Measurements from ENCODE around the gene GALNT17.
"Not testable (repeated sequence)": the region's sequence is repeated elsewhere in the genome, so short reads cannot be mapped to it uniquely, and the experiment has no call there.

The GALNT17 gene

GRCh38 chr7:71165708-71166107, 33.8 kb downstream of the GALNT17 start:
- no peak for DNase-seq (ENCODE audit: low read depth in 2 of 3, low spot score in 1 of 3)

- DNase-seq (ENCODE audit: low read depth in 2 of 3, low spot score in 1 of 3) = no peak
Observed at GRCh38 chr7:71171476-71171875, 39.5 kb downstream of the GALNT17 start.

- no peak for DNase-seq (ENCODE audit: low read depth in 2 of 3, low spot score in 1 of 3)
Observed at GRCh38 chr7:71173955-71174354, 42.0 kb downstream of the GALNT17 start.

GRCh38 chr7:71182438-71182935, 50.5 kb downstream of the GALNT17 start:
- DNase-seq (ENCODE audit: low read depth in 2 of 3, low spot score in 1 of 3) = no peak

GRCh38 chr7:71184136-71184535, 52.2 kb downstream of the GALNT17 start:
- DNase-seq (ENCODE audit: low read depth in 2 of 3, low spot score in 1 of 3) = no peak

- no peak for DNase-seq (ENCODE audit: low read depth in 2 of 3, low spot score in 1 of 3)
Observed at GRCh38 chr7:71184609-71185008, 52.7 kb downstream of the GALNT17 start.

GRCh38 chr7:71186535-71187057, 54.7 kb downstream of the GALNT17 start:
- DNase-seq (ENCODE audit: low read depth in 2 of 3, low spot score in 1 of 3) = no peak

GRCh38 chr7:71191771-71192170, 59.8 kb downstream of the GALNT17 start:
- DNase-seq (ENCODE audit: low read depth in 2 of 3, low spot score in 1 of 3) = no peak

- DNase-seq (ENCODE audit: low read depth in 2 of 3, low spot score in 1 of 3) = no peak
Observed at GRCh38 chr7:71193099-71193810, 61.3 kb downstream of the GALNT17 start.

- DNase-seq (ENCODE audit: low read depth in 2 of 3, low spot score in 1 of 3) = no peak
Observed at GRCh38 chr7:71198391-71198790, 66.4 kb downstream of the GALNT17 start.

- no peak for DNase-seq (ENCODE audit: low read depth in 2 of 3, low spot score in 1 of 3)
Observed at GRCh38 chr7:71198887-71199286, 66.9 kb downstream of the GALNT17 start.

GRCh38 chr7:71206184-71206583, 74.2 kb downstream of the GALNT17 start:
- DNase-seq (ENCODE audit: low read depth in 2 of 3, low spot score in 1 of 3) = no peak

- no peak for DNase-seq (ENCODE audit: low read depth in 2 of 3, low spot score in 1 of 3)
Observed at GRCh38 chr7:71208881-71209280, 76.9 kb downstream of the GALNT17 start.

GRCh38 chr7:71209484-71209883, 77.5 kb downstream of the GALNT17 start:
- DNase-seq (ENCODE audit: low read depth in 2 of 3, low spot score in 1 of 3) = not testable (repeated sequence)

GRCh38 chr7:71210220-71210619, 78.3 kb downstream of the GALNT17 start:
- DNase-seq (ENCODE audit: low read depth in 2 of 3, low spot score in 1 of 3) = no peak

- DNase-seq (ENCODE audit: low read depth in 2 of 3, low spot score in 1 of 3) = not testable (repeated sequence)
Observed at GRCh38 chr7:71212433-71212832, 80.5 kb downstream of the GALNT17 start.

GRCh38 chr7:71216211-71216610, 84.3 kb downstream of the GALNT17 start:
- DNase-seq (ENCODE audit: low read depth in 2 of 3, low spot score in 1 of 3) = no peak

GRCh38 chr7:71220210-71220695, 88.3 kb downstream of the GALNT17 start:
- no peak for DNase-seq (ENCODE audit: low read depth in 2 of 3, low spot score in 1 of 3)

- no peak for DNase-seq (ENCODE audit: low read depth in 2 of 3, low spot score in 1 of 3)
Observed at GRCh38 chr7:71221049-71221448, 89.1 kb downstream of the GALNT17 start.

- no peak for DNase-seq (ENCODE audit: low read depth in 2 of 3, low spot score in 1 of 3)
Observed at GRCh38 chr7:71221549-71221948, 89.6 kb downstream of the GALNT17 start.

GRCh38 chr7:71227126-71227525, 95.2 kb downstream of the GALNT17 start:
- DNase-seq (ENCODE audit: low read depth in 2 of 3, low spot score in 1 of 3) = no peak

GRCh38 chr7:71229148-71229547, 97.2 kb downstream of the GALNT17 start:
- no peak for DNase-seq (ENCODE audit: low read depth in 2 of 3, low spot score in 1 of 3)

GRCh38 chr7:71229699-71230098, 97.8 kb downstream of the GALNT17 start:
- no peak for DNase-seq (ENCODE audit: low read depth in 2 of 3, low spot score in 1 of 3)
